ENCODE data around the gene PEAR1. TPM values are rescaled to one million over a fixed set of nuclear protein-coding genes. Genes with fewer than 3 reads are reported as not detected.

PEAR1 gene
- total and polyA plus RNA-seq, 2 of the 4 experiments (the other 2 are of a cell fraction), result 2.0 to 44.4 TPM

DNA sequence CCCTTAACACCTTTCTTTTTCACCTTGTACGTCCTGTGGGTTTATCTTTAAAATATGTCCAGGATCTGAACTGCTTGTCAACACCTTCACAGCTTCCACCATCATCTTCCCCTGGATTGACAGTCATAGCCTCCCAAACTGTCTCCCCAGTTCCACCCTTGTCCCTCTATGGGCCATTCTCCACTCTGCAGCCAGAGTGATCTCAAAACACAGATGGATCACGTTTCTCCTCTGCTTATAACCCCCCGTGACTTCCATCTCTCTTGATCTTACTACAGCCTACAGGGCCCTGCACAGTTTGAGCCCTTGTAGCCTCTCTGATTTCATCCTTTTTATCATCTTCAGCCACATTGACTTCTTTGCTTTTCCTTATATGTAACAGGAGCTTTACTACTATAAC lies 38.9 kb upstream of the PEAR1 start:
- CTCF ChIA-PET, result interaction anchor here (0.6 kb wide), 1 partner anchor 15 kb away, joined by 3 read pairs; no protein-coding TSS in a partner anchor
- Histone ChIP-seq H3K56ac (ENCODE audit: extremely low read depth, insufficient read depth, low read length) (no peak overlapping the region), H3K18ac (ENCODE audit: low read depth, low read length) (no peak overlapping the region), H2AK5ac (ENCODE audit: low read depth, low read length) (no peak overlapping the region), H4K20me1 (ENCODE audit: insufficient read depth, low read length) (peaks cover 8% of the 10 kb centered on the region; the same call in 1 of the 2 replicates), H4K5ac (ENCODE audit: low read depth, low read length) (no peak overlapping the region), H4K91ac (ENCODE audit: insufficient read depth, low read depth, low read length) (no peak overlapping the region), H3K23ac (ENCODE audit: low read depth, low read length) (no peak overlapping the region), H3K4me2 (ENCODE audit: low read depth, low read length) (no peak overlapping the region), H3K79me1 (ENCODE audit: low read depth in 1 of 2, low read length in 2 of 2) (no peaks in the 10 kb centered on the region), H3K4me3 (ENCODE audit: insufficient read depth, low read depth, low read length) (no peak overlapping the region), H2BK120ac (ENCODE audit: low read depth, low read length) (no peak overlapping the region), H3K36me3 (ENCODE audit: control insufficient read depth, insufficient read depth, low read length) (no peaks in the 10 kb centered on the region), H2AFZ (replicated peaks; ENCODE audit: low read length, poor library complexity) (no peak overlapping the region), H2AK9ac (replicated peaks; ENCODE audit: low read depth, low read length, poor library complexity) (no peak overlapping the region), H3K14ac (replicated peaks; ENCODE audit: low read depth, low read length) (no peak overlapping the region), H3K27me3 (ENCODE audit: control insufficient read depth, insufficient read depth, low read length) (peaks cover 76% of the 10 kb centered on the region), H2BK20ac (ENCODE audit: low read depth, low read length) (no peak overlapping the region), H3K9ac (ENCODE audit: low read depth, low read length) (no peak overlapping the region), H2BK15ac (ENCODE audit: low read depth, low read length) (no peak overlapping the region), H3K4ac (ENCODE audit: low read depth, low read length) (no peak overlapping the region), H3K27ac (ENCODE audit: insufficient read depth, low read length) (no peak overlapping the region), H2BK5ac (ENCODE audit: low read depth, low read length, poor library complexity, severe bottlenecking) (no peak overlapping the region), H3K9me1 (ENCODE audit: insufficient read depth, low read length) (no peaks in the 10 kb centered on the region), H3K9me3 (ENCODE audit: control insufficient read depth, insufficient read depth, low read length) (no peaks in the 10 kb centered on the region; the same call in 1 of the 2 replicates), H3K4me1 (ENCODE audit: control insufficient read depth, insufficient read depth, low read length) (peaks cover 6% of the 10 kb centered on the region; the same call in 1 of the 2 replicates), H4K8ac (ENCODE audit: low read depth in 2 of 2, low read length in 2 of 2) (no peak overlapping the region)
- WGBS, 2 experiments (ENCODE audit: extremely low coverage in 2 of 2, insufficient read length in 1 of 2), result 20% methylated on average over 3 of the region's 3 CpGs; no CpG with 5 or more reads in 1 of the 2 experiments
- no peak for TF ChIP-seq MAZ (IDR thresholded peaks at IDR 0.05; ENCODE audit: borderline replicate concordance, low read depth, low read length)
- TF ChIP-seq SMC3 (IDR thresholded peaks at IDR 0.05; ENCODE audit: low read depth, low read length), result no peak
- TF ChIP-seq RFX5 (IDR thresholded peaks at IDR 0.05; ENCODE audit: low read depth, low read length), result no peak
- TF ChIP-seq POLR2A (IDR thresholded peaks at IDR 0.05; ENCODE audit: low read depth, low read length), result no peak
- POLR2A ChIA-PET (ENCODE audit: unreplicated experiment), result no interaction called here
- intact Hi-C loops (cut with micrococcal nuclease), result no loop called here
- ATAC-seq (ENCODE audit: low read depth), result no peak
- no peak for DNase-seq
- dilution Hi-C loops (cut with HindIII; ENCODE audit: low sequenced_read_pairs, unreplicated experiment), result no loop called here
- in situ Hi-C loops (cut with MboI; ENCODE audit: low sequenced_read_pairs), result no loop called here
- no TSS peak for BruUV-seq (replicated peaks)

Data from IMR-90 (cell line).